Measurements from ENCODE around the gene KRT8.

The KRT8 gene

DNA sequence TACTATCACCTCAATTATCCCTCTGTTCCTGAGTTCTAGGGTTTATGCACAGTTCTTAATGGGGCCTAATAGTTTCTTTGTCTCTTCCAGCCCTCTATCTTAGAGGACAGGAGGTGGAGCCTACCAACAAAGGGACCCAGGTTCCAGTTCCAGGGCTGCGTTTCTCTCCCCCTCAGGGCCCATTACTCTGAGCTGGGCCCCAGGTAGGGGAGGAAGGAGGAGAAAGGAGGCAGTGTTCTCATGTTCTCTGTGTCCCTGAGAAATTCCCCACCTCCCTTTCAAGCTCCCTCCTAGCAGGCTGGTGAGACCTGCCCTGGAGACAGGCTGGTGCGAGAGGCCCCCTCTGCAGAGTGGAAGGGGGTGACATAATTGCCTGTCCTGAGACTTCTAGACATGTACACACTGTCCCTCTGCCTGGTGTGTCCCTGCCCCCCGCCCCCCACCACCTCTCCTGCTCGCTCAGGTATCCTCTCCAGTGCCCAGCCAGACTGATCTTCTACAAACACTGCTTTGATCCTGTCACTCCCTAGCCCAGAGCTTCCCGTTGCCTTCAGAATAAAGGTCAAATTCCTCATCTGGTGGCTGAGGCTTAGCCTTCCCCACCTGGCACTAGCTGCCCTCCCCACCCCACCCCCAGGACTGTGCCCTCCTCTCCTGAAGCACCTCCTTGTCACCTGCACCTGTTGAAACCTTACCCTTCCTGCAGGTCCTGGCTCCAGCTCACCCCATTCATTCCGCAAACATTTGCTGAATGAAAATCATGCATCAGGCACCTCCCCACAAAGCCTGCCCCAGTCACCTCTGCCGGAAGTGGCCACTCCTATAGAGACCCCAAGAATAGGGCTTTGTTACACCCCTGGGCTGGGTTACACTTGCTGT, 21.1 kb upstream of the KRT8 start:
- in situ Hi-C loops (cut with MboI; ENCODE audit: low sequenced_read_pairs): no loop called here

DNA sequence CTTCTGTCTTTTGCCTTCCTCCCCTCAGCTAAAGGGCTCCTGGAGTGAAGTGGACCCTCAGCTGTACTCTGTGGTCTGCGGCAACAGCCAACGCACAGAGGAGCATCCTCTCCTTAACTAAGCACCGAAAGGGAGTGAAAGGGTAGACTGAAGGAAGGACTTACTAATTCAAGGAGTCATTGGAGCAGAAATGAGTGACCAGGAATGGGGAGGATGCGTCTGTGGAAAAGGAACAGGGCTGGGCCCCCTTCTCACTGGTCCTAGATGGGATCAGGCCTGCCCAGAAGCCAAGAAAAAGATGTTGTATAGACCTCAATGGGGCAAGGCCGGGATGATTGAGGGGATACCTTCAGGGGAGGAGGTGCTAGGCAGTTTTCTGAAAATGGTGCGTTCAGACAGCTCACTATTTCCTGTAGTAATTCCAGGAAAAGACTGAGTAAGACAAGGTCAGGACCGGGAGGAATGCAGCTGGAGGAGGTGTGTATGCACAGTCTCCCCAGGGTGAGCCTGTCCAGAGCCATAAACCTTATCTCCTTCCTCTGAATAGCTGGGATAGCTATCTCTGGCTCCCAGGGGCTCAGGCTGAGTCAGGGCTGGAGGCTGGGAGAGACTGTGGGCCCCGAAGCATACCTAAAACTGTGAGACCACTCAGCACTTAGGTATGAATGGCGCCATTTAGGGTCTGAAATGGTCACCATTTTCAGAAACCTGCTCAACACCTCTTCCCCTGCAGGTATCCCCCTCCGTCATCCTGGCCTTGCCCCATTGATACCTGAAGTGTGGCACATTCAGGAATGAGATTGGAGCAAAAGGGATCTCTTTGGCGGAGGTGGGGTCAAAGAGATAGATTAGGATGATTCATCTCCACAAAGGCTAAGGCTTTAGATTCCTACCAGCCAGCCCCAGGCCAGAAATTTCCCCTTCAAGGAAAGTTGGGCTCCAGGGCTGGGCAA, 20.2 kb upstream of the KRT8 start:
- in situ Hi-C loops (cut with MboI; ENCODE audit: low sequenced_read_pairs): no loop called here

DNA sequence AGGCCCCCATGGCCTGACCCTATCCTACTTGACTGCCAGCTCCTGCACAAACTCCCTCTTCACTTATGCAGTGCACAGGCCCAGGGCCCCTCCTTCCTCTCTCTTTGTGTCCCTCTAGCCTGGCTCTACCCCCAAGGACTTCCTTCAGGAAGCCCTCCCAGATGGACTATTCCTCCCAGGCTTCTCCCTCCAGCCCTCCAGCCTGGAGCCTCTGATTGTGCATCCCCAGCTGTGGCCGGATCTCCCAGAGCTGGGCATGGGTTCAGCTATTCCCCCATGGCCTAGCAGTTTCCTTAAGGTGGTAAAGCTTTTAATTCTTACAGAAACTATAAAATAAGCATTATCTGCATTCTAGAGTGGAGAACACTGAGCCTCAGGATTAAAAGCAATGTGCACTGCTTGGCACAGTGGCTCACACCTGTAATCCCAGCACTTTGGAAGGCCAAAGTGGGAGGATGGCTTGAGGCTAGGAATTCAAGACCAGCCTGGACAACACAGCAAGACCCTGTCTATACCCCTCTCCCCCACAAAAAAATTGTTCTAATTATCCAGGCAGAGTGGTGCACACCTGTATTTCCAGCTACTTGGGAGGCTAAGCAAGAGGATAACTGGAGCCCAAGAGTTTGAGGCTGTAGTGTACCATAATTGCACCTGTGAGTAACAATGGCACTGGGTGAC, 16.8 kb upstream of the KRT8 start:
- in situ Hi-C loops (cut with MboI; ENCODE audit: low sequenced_read_pairs): no loop called here

DNA sequence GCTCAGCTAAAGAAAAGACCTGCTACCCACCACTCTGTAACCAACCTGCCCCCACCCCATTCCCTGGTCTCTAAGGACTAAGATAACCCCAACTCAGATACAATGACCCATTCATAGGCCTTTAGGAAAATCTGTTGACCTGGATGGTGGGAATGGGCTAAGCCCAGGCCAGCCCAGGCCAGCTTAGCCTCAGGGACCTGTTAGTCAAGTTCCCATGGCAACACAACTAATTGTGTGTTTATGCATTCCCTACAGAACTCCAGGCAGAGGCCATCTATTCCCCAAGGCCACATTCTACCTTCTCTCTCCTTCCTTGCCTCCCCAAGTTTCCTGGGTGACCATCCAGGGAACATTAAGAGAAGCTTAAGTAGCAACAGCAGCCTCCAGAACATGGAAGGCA, 16.1 kb upstream of the KRT8 start:
- in situ Hi-C loops (cut with MboI; ENCODE audit: low sequenced_read_pairs): no loop called here

DNA sequence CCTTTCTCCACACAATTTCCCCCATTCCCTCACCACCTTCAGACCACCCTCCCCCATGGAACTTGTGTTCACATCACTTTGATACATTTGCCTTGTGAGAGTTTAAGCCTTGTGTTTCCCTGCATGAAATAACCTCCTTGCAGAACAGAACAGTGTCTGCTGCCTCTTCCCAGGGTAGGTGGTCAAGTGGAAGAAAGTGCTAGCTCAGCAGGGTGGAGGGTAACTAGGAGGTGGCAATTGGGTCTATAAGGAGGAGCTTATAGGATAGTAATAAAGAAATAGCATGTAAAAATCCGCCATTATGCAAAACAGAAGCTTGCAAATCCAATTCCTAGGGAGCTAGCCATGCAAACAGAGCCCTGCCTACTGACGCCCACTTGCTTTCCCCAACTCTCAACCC, 13.9 kb upstream of the KRT8 start:
- in situ Hi-C loops (cut with MboI; ENCODE audit: low sequenced_read_pairs): no loop called here

DNA sequence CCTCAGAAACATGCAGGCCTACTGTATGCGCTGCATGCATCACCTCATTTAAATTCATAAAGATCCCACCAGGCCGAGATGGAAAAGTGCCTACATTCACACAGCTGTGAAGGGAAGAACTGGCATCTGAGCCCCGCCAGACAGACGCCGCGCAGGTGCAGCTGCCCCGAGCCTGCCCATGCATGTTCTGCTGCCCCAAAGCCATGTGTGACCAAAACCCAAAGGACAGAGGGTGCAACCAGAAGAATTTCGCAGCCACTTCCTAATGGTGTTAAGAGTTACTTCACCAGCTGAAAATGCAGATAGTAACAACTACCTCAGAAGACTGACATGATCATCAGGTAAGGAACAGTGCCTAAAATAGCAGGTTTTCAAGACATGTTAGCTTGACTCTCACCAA, 13.5 kb upstream of the KRT8 start:
- in situ Hi-C loops (cut with MboI; ENCODE audit: low sequenced_read_pairs): no loop called here

DNA sequence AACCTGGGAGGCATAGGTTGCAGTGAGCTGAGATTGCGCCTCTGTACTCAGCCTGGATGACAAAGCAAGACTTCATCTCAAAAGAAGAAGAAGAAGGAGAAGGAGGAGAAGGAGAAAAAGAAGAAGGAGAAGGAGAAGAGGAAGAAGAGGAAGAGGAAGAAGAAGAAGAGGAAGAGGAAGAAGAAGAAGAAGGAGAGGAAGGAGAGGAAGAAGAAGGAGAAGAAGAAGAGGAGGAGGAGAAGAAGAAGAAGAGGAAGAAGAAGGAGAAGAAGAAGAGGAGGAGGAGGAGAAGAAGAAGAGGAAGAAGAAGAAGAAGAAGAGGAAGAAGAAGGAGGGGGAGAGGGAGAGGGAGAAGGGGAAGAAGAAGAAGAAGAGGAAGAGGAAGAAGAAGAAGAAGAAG, 12.9 kb upstream of the KRT8 start:
- in situ Hi-C loops (cut with MboI; ENCODE audit: low sequenced_read_pairs): no loop called here

DNA sequence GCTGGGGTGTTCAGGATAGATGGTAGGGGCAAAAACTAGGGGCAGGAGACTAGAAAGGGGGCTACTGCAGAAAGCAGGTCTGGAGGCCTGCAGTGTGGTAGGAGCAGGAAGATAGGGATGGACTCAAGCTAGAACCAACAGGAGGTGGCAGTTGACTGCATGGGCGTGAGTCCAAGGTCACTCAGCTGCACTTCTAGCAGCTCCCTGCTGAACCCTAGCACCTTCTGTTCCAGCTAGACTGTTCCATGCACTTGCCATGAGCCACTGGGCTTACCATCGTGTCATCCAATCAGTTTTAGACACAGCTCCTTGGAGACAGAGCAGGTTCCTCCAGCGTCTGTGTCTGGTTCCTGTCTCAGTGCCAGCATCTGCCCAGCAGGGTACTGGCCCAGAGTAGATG, 11.3 kb upstream of the KRT8 start:
- in situ Hi-C loops (cut with MboI; ENCODE audit: low sequenced_read_pairs): no loop called here

DNA sequence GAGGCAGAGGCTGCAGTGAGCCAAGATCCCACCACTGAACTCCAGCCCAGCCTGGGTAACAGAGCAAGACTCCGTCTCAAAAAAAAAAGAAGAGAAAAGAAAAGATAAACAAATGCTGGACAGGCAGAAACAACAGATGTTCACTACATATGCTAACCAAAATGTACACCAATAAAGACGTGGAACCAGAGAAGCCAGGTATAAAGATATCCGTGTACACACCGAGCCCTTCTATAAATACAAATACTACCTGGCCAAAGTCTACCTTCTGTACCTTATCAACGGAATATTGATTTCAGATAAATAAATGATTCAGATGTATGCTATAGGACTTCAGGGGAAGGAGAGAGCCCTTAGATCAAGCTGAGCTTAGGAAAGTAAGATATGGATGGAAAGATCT, 10.8 kb upstream of the KRT8 start:
- in situ Hi-C loops (cut with MboI; ENCODE audit: low sequenced_read_pairs): no loop called here

DNA sequence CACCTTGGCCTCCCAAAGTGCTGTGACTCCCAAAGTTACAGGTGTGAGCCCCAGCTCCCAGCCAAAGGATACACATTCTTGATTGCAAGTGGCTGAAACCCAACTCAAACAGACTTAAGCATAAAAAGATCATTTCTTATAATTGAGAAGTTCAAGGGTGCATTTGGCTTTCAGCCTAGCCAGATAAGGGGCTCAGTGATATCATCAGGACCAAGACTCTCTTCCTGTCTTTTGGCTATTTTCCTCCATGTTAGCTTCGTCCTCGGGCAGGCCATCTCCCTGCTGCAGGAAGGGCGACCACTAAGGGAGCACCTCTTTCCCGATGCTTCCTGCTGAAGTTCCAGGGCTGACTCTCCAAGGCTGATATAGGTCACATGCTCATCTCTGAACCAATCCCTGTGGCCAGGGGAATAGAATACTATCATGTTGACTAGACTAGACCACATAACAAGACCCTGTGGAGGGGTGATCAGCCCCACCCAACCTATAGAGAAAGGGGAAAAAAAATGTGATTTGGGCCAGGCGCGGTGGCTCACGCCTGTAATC, 9.8 kb upstream of the KRT8 start:
- in situ Hi-C loops (cut with MboI; ENCODE audit: low sequenced_read_pairs): no loop called here

DNA sequence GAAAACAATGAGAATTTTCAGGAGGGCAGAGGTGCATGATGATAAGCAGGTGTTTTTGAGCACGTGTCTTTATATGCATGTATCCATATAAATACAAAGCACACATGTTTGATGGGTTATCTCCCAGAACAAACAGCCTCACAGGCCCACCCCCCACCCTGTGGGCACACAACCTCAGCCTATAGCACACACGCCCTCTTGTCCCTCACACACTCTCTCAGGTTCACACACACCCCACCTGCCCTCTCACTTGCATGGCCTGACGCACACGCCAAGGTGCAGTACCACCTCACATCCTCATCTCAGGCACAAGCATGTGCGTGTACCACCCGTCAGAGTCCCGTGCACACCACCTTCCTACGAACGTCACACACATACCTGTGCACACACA, 8.6 kb upstream of the KRT8 start:
- in situ Hi-C loops (cut with MboI; ENCODE audit: low sequenced_read_pairs): no loop called here

DNA sequence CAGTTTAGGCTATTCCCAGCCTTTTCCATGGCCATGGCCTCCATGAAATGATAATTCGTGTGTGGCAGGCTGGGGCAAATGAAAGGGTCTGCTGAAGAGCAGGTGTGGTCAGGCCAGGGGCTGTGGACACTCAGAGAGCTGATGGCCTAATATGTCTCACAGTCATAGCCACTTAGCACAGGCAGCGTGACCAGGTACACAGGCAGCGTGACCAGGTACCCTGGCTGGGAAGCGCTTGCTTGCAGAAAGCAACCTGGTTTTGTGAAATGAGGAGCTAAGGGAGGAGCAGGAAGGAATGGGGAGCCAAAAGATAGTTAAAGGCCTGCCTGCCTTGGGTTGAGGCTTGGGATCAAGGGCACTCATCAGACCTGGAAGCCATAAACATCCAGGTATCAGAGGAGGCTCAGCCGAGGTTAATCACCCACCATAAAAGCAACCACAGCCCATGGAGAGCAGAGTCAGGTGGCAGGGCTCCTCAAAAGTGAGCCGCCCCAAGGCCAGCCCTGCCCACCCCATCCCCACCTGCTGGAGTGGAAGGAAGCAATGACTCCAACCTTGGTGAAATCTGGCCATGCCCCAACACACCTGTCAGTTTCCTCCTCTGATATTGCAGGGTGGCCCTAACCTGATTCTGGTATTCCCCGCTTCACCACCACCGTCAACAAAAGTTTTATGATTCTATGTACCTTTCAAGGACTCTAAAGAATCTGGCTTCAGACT, 8.0 kb upstream of the KRT8 start:
- in situ Hi-C loops (cut with MboI; ENCODE audit: low sequenced_read_pairs): no loop called here

DNA sequence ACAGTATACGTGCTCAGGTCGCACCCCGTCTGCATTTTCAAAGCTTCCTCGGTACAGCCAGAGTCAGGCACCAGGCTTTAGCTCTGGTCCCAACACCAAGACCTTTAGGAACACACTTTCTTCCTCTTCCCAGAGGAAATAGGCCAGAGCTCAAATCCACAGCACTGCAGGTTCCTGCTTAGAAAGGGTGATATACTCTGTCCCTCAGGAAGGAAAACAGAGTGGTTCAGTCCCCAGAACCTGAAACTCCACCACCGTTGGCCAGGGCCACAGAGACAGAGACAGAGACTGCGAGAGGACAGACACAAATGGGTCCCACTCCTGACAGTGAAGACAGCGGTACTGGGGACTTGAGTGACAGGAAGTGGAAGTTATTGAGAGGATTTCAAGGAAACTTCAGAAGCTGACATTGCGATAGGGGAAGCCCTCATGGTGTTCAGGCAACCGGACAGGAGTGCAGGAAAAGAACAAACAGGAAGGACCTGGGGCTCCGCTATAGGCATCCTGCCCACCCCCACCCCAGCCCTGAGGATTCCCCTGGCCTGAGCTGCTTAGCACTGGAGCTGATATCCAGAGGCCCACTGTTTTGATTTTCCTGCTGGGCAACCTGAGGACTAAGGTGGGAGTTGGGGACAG, 5.5 kb upstream of the KRT8 start:
- in situ Hi-C loops (cut with MboI; ENCODE audit: low sequenced_read_pairs): no loop called here

DNA sequence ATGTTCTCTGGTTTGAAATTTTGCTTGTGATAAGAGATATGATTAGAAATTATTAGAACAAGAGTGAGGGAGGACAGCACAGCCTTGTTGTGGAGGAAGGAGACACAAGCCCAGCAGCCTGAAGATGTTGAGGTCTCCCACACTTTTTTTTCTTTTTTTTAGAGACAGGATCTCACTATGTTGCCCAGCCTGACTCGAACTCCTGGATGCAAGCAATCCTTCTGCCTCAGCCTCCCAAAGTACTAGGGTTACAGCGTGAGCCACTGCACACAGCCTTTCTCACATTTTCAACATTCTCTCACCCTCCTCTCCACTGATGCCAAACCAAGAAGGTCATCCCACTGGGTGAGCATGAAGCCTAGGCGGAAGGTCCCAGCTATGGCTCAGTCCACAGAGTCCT, 4.9 kb upstream of the KRT8 start:
- in situ Hi-C loops (cut with MboI; ENCODE audit: low sequenced_read_pairs): no loop called here

DNA sequence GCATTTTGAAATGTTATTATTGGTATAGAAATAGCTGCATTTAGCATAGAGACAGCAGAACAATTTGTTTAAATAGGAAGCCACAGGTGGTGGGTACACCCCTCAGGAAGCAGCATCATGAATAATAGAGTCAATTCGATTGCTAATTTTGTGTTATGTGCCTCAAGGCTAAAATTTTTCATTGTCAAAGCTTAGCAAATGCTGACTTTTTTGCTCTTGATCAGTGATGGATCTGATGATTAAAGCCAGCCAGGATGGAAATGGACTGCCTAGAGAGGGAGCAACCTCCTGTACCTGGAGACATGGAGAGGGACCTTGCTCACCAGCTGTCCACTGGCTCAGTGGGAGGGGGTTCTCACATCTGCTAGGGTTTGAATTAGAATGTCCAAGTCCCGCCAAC, 4.5 kb upstream of the KRT8 start:
- in situ Hi-C loops (cut with MboI; ENCODE audit: low sequenced_read_pairs): no loop called here

DNA sequence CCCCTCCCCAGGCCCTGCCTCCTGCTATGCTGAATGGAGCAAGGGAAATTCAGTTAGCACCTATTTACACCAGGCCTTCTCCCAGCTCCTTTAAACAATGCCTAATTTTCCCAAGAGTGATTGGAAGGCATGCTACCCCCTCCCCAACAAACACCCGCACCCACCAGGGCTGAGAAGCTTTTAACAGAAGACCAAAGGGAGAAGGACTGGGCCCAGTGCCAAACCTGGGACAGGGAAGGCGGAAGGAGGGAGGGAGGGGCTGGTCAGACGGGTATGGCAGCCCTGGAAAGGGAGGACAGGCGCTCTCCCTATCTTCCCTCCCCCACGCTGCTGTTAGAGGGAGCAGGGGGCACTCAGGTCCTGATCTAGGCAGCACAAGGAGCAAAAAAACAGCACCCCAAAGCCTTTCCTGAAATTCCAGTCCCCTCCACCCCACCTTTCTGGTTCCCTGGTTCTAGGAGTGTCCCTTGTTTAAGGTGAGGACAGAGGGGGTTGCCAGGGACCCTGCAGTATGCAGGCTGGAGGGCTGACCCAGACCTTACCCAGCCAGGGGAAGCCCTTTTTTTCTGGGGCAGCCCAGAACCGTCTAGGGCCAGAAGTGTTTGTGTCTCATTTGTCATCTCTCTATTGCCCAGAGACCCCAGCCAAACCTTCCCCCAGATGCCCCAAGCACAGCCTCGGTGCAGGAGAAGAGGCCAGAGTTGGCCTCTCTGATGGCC, 2.4 kb upstream of the KRT8 start:
- in situ Hi-C loops (cut with MboI; ENCODE audit: low sequenced_read_pairs): no loop called here

DNA sequence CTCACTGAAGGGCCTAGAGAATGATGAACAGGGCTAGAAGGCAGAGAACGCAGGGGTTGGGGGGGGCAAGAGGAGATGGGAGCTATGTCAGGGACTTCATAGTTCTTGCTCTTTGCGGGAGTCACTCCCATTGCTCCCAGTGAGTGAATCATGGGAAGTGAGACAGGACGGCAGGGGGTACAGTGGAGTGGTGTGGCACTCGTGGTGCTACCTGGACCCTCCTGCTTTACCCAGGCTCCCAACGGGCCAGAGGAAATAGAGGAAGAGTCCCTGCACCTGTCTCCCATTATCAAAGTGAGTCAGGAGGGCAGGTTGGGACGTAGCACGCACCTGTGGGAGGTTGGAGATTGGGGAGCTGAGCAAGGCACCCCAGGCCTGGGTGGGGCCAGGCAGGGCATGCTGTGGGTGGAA, 1.3 kb upstream of the KRT8 start:
- in situ Hi-C loops (cut with MboI; ENCODE audit: low sequenced_read_pairs): no loop called here

DNA sequence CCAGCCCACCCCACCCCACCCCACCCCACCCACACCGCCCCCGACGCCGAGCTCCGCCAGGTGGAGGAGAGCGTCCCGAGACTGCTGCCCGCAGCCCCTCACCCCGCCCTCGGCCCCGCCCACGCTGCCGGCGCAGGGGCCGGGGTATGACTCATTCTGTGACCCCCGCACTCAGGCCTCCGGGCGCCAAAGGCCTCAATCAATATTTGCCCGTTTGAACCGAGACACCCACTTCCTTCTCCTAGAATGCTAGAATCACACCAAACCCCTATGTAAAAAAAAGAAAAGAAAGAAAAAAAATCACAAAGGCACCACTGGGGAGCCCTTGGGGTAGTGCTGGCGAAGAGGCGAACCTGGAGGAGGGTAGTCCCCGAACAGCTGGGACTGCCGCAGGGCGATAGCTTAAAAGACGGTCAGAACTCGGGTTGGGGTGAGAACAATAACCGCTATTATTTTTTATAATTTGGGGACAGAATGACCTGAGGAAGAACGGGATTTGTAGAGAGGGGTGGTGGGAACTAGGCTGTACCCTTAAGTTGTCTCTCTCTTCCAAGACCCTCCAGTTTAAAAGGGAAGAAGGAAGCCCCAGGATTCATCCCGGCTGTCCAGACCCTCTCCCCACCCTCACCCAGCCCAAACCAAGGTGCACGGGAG, 894 bp downstream of the KRT8 start:
- in situ Hi-C loops (cut with MboI; ENCODE audit: low sequenced_read_pairs): no loop called here

DNA sequence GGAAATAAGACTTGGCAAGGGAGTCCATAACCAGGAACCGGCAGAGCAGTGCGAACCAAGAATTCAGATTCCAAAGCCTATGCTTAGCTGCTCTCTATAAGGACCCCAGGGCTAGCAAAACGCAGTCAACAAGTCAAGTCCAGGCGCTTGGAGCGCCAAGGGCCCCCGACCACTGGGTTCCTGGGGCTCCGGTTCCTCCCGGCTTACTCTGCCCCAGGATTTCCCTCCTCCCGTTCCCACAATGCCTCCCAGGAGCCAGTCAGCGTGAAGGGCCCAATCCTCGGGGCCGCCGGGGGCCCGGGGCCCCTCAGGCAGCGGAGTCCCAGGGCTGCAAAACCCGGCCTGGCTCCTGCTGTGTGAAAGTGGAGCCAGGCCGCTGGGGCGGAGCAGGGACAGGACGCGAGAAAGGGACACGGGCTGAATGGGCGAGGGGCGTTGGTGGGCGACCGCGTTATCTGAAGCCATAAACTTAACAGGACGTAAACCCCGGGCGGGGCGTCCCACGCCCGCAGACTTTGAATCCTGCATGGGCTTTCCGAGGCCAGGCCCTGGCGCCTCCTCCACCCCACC, 1.5 kb downstream of the KRT8 start:
- in situ Hi-C loops (cut with MboI; ENCODE audit: low sequenced_read_pairs): no loop called here
